GOT3 (cell line): ENCODE results near the gene LY6G5B.

Experiments used
- DNase-seq: peaks from one replicate; lab custom pipeline; 2025; ENCODE audit warnings: mixed read lengths; lab: John Stamatoyannopoulos, UW

LY6G5B gene

GRCh38 chr6:31663126-31663960 lies 6.4 kb upstream of the LY6G5B start:
- no peak for DNase-seq

GRCh38 chr6:31663961-31664789 lies 5.6 kb upstream of the LY6G5B start:
- peak; percentile 19 for DNase-seq

- DNase-seq: peak; percentile 44
These were observed 4.8 kb upstream of the LY6G5B start, which contains the start of gene GPANK1 for GRCh38 chr6:31664790-31665500. Gene GPANK1, minus strand, starts transcription at chr6:31664997. Its CDS starts 519 bp downstream, at chr6:31664478.

GRCh38 chr6:31665501-31666336 lies 4.1 kb upstream of the LY6G5B start, which contains the start of gene CSNK2B:
Gene CSNK2B, plus strand, starts transcription at chr6:31666080. Its CDS starts 752 bp downstream, at chr6:31666832.
- peak; percentile 88 for DNase-seq

- DNase-seq: no peak
These were observed 3.3 kb upstream of the LY6G5B start for GRCh38 chr6:31666337-31666965.

- no peak for DNase-seq
These were observed 6.6 kb downstream of the LY6G5B start for GRCh38 chr6:31676322-31676903.

- DNase-seq: no peak
These were observed 7.1 kb downstream of the LY6G5B start for GRCh38 chr6:31676904-31677303.

GRCh38 chr6:31677955-31678354 lies 8.2 kb downstream of the LY6G5B start:
- no peak for DNase-seq

- DNase-seq: peak; percentile 51
These were observed 10.7 kb downstream of the LY6G5B start, which contains the start of gene LY6G5C for GRCh38 chr6:31680226-31681134. Gene LY6G5C, minus strand, starts transcription at chr6:31681067. Its CDS starts 694 bp downstream, at chr6:31680373.

GRCh38 chr6:31681135-31681671 lies 11.4 kb downstream of the LY6G5B start:
- no peak for DNase-seq

- no peak for DNase-seq
These were observed 13.8 kb downstream of the LY6G5B start for GRCh38 chr6:31683591-31683990.

- DNase-seq: no peak
These were observed 16.7 kb downstream of the LY6G5B start for GRCh38 chr6:31686483-31686882.

- no peak for DNase-seq
These were observed 17.5 kb downstream of the LY6G5B start for GRCh38 chr6:31687321-31687720.

GRCh38 chr6:31687860-31688693 lies 18.3 kb downstream of the LY6G5B start:
- DNase-seq: no peak

GRCh38 chr6:31689249-31690110 lies 19.7 kb downstream of the LY6G5B start:
- DNase-seq: no peak

GRCh38 chr6:31690231-31691077 lies 20.7 kb downstream of the LY6G5B start:
- no peak for DNase-seq
